HG03460 (cell line): Measurements from ENCODE around the gene PITX3.

Experiments used
- ATAC-seq: cut with Tn5 transposase; IDR thresholded peaks from one replicate; pipeline ENCODE4 v1.9.1; 2021; ENCODE audit not compliant: unreplicated experiment

The PITX3 gene

GRCh38 chr10:102185811-102186527 is 55.3 kb downstream of the PITX3 start:
- no peak for ATAC-seq

- no peak for ATAC-seq
These were observed 56.0 kb downstream of the PITX3 start for GRCh38 chr10:102185272-102185671.

GRCh38 chr10:102184606-102185005 is 56.7 kb downstream of the PITX3 start:
- no peak for ATAC-seq
